B cell (primary cell): ENCODE results near the gene UBA7. TPM values are rescaled to one million over a fixed set of nuclear protein-coding genes. Genes with fewer than 3 reads are reported as not detected.

Experiments
- ATAC-seq: fragments of 200-7000 bp; cut with Tn5 transposase; one replicate; pipeline ENCODE4 v1.10.0; 2021; ENCODE audit warnings: low read depth, mild to moderate bottlenecking, moderate number of reproducible peaks, moderate library complexity
- CTCF ChIA-PET: fragments of 350-600 bp; sonication (Branson Sonifier 250); formaldehyde crosslinking; loops from one replicate; lab custom pipeline; 2021; ENCODE audit warnings: antibody characterized with exemption, inconsistent platforms; lab: Charles Lee
- POLR2A ChIA-PET: fragments of 350-600 bp; sonication (Branson Sonifier 250); formaldehyde crosslinking; loops from one replicate; lab custom pipeline; 2021; ENCODE audit warnings: antibody characterized with exemption; lab: Charles Lee
- DNase-seq: peaks from one replicate; pipeline ENCODE4 v3.0.0; 2013
- H2AFZ ChIP-seq: 2 replicates; pipeline ENCODE4 v1.6.1; 2012; ENCODE audit warnings: mild to moderate bottlenecking, low read depth, low read length; ENCODE audit not compliant: insufficient read depth, poor library complexity, severe bottlenecking
- H3K27ac ChIP-seq, 2 donors: 1 replicate in 1 of 2; 2 replicates in 1 of 2; pipeline ENCODE4 v1.5.1; 2012 to 2013; ENCODE audit warnings: low read length in 2 of 2, mild to moderate bottlenecking in 2 of 2, moderate library complexity in 1 of 2
- H3K27me3 ChIP-seq, 4 experiments: fragments of 200-600 bp in 1 of 4; sonication (generic) in 1 of 4; replicated peaks in 1 of 4; 1 replicate in 2 of 4; 2 replicates in 2 of 4; pipeline versions ENCODE4 v1.6.1 to v1.7.0; 2013 to 2016; ENCODE audit warnings: low read length in 3 of 4, mild to moderate bottlenecking in 2 of 4, mixed read lengths in 1 of 4, moderate library complexity in 1 of 4; ENCODE audit not compliant: insufficient read depth in 4 of 4, control insufficient read depth in 3 of 4; ENCODE audit errors: control extremely low read depth in 1 of 4
- H3K36me3 ChIP-seq, 2 experiments: replicated peaks in 1 of 2; 1 replicate in 1 of 2; 2 replicates in 1 of 2; pipeline versions ENCODE4 v1.6.1 to v1.7.1; 2013; ENCODE audit warnings: low read length in 1 of 2; ENCODE audit not compliant: insufficient read depth in 2 of 2, control insufficient read depth in 1 of 2; ENCODE audit errors: control extremely low read depth in 1 of 2, extremely low read depth in 1 of 2
- H3K4me1 ChIP-seq, 2 donors: fragments of 200-600 bp in 1 of 2; sonication (generic) in 1 of 2; 1 replicate in 1 of 2; 2 replicates in 1 of 2; pipeline versions ENCODE4 v1.5.1 to v1.6.1; 2013 to 2017; ENCODE audit warnings: low read length in 2 of 2; ENCODE audit not compliant: control insufficient read depth in 2 of 2, insufficient read depth in 2 of 2
- H3K4me2 ChIP-seq: replicated peaks from 2 replicates; pipeline ENCODE3; 2012; ENCODE audit warnings: mild to moderate bottlenecking, low read depth, low read length; ENCODE audit not compliant: poor library complexity, severe bottlenecking
- H3K4me3 ChIP-seq, 5 experiments: fragments of 200-600 bp in 1 of 5; sonication (generic) in 1 of 5; 1 replicate in 3 of 5; 2 replicates in 2 of 5; pipeline versions ENCODE4 v1.5.1 to v1.7.0; 2011 to 2016; ENCODE audit warnings: low read length in 4 of 5, mild to moderate bottlenecking in 4 of 5, low read depth in 2 of 5, control low read depth in 1 of 5, moderate library complexity in 1 of 5; ENCODE audit not compliant: insufficient read depth in 1 of 5; ENCODE audit errors: control extremely low read depth in 1 of 5, extremely low read depth in 1 of 5
- H3K79me2 ChIP-seq: fragments of 200-600 bp; sonication (generic); one replicate; pipeline ENCODE4 v1.6.0; 2016; ENCODE audit warnings: low read length; ENCODE audit not compliant: control insufficient read depth, insufficient read depth
- H3K9ac ChIP-seq: fragments of 200-600 bp; sonication (generic); 2 replicates; pipeline ENCODE4 v1.6.1; 2017; ENCODE audit warnings: mild to moderate bottlenecking, low read length, moderate library complexity
- H3K9me3 ChIP-seq, 3 donors: one replicate each; pipeline versions ENCODE4 v1.6.1 to v1.7.1; 2013; ENCODE audit warnings: low read length in 2 of 3; ENCODE audit not compliant: control insufficient read depth in 2 of 3, insufficient read depth in 1 of 3; ENCODE audit errors: control extremely low read depth in 1 of 3
- H4K20me1 ChIP-seq: 2 replicates; pipeline ENCODE4 v1.6.0; 2012; ENCODE audit warnings: mild to moderate bottlenecking, low read length; ENCODE audit not compliant: insufficient read depth, control insufficient read depth, poor library complexity, severe bottlenecking
- H3K27ac Mint-ChIP-seq: one replicate; pipeline ENCODE4 v1.8.0; 2021; ENCODE audit warnings: mixed read lengths
- H3K27me3 Mint-ChIP-seq: one replicate; pipeline ENCODE4 v1.8.0; 2021; ENCODE audit warnings: mixed read lengths
- H3K4me1 Mint-ChIP-seq: one replicate; pipeline ENCODE4 v1.8.0; 2021; ENCODE audit warnings: mixed read lengths
- H3K4me3 Mint-ChIP-seq: one replicate; pipeline ENCODE4 v1.8.0; 2021; ENCODE audit warnings: mixed read lengths
- H3K9me3 Mint-ChIP-seq: one replicate; pipeline ENCODE4 v1.8.0; 2022; ENCODE audit warnings: mixed read lengths; ENCODE audit not compliant: insufficient read depth
- EZH2 ChIP-seq: IDR thresholded peaks from 2 replicates; pipeline ENCODE4 v1.6.1; 2012; ENCODE audit warnings: borderline replicate concordance, low read depth, mild to moderate bottlenecking, moderate library complexity, low read length; ENCODE audit not compliant: insufficient read depth, poor library complexity, severe bottlenecking
- WGBS: methylation state at CpG from one replicate; pipeline ENCODE4 v1.1.5; 2013; ENCODE audit warnings: missing lambda C conversion rate; ENCODE audit not compliant: insufficient coverage; 5-methylcytosine and 5-hydroxymethylcytosine counted together
- intact Hi-C: fragments of 100-400 bp; cut with micrococcal nuclease; formaldehyde crosslinking; loops from one replicate; pipeline ENCODE4 v1.10.0; 2022
- polyA plus RNA-seq: library from polyadenylated mRNA; depleted of rRNA; stranded (reverse); fragments of >200 nt; gene quantifications from 2 replicates; pipeline ENCODE4 v1.2.3, GENCODE V29; 2012
- total RNA-seq, 2 donors: library from RNA; stranded (reverse); fragments of 120-200 nt in 1 of 2; gene quantifications; 1 replicate in 1 of 2; 2 replicates in 1 of 2; pipeline versions ENCODE4 v1.2.3 to v1.2.4, GENCODE V29; 2013 to 2022
- TF ChIP-seq, protein P1 (sequence below): fragments of 200-600 bp; IDR thresholded peaks from one replicate; pipeline ENCODE4 v1.8.0; 2022; ENCODE audit warnings: antibody characterized with exemption, mild to moderate bottlenecking

The UBA7 gene
- total and polyA plus RNA-seq, 2 donors (not counting 1 experiment from before 2014, with no cell fraction given): 418 to 943 TPM

DNA sequence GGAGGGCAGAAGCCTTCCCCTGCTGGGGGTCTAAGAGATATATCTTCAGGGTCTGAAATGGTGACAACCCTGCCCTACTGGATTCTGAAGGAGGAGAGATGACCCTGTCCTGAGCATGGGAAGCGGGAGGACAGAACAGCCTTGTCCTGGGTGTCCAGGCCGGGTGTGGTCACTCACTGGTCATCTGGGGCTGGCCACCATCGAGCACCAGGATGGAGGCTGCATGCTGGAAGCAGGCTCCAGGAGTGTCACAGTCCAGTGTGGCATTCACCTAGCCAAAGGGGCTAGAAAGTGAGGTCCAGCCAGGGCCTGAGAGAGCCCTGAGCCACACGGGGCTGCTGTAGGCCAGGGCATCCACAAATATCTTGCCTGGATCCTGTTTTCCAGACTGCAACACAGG, 19.3 kb downstream of the UBA7 start:
- DNase-seq: no peak
- Histone ChIP-seq H3K4me1 (peaks cover 0 to 8% of the 10 kb centered on the region in 2 donors), H3K27ac (no peak overlapping the region), H3K27me3 (peaks cover 0 to 3% (median 0%) of the 10 kb centered on the region in 4 experiments), H4K20me1 (no peaks in the 10 kb centered on the region), H2AFZ (no peak overlapping the region), H3K4me2 (no peak overlapping the region), H3K36me3 (no peaks in the 10 kb centered on the region), H3K9me3 (no peaks in the 10 kb centered on the region), H3K79me2 (no peaks in the 10 kb centered on the region), H3K4me3 (no peak overlapping the region), H3K9ac (no peak overlapping the region)
- intact Hi-C loops: no loop called here
- CTCF ChIA-PET: no interaction called here
- POLR2A ChIA-PET: interaction anchor here (0.6 kb wide), 1 partner anchor 20 kb away, joined by 7 read pairs; no protein-coding TSS in a partner anchor
- ATAC-seq: no peak
- no peak overlapping the region for H3K27ac Mint-ChIP-seq
- H3K27me3 Mint-ChIP-seq: no peaks in the 10 kb centered on the region
- H3K4me3 Mint-ChIP-seq: no peak overlapping the region
- TF ChIP-seq, protein P1, sequence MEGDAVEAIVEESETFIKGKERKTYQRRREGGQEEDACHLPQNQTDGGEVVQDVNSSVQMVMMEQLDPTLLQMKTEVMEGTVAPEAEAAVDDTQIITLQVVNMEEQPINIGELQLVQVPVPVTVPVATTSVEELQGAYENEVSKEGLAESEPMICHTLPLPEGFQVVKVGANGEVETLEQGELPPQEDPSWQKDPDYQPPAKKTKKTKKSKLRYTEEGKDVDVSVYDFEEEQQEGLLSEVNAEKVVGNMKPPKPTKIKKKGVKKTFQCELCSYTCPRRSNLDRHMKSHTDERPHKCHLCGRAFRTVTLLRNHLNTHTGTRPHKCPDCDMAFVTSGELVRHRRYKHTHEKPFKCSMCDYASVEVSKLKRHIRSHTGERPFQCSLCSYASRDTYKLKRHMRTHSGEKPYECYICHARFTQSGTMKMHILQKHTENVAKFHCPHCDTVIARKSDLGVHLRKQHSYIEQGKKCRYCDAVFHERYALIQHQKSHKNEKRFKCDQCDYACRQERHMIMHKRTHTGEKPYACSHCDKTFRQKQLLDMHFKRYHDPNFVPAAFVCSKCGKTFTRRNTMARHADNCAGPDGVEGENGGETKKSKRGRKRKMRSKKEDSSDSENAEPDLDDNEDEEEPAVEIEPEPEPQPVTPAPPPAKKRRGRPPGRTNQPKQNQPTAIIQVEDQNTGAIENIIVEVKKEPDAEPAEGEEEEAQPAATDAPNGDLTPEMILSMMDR: no peak
- TF ChIP-seq EZH2: no peak
- peaks cover 5% of the 10 kb centered on the region for H3K4me1 Mint-ChIP-seq
- H3K9me3 Mint-ChIP-seq: no peaks in the 10 kb centered on the region
- WGBS: 78% methylated on average over 4 of the region's 4 CpGs

DNA sequence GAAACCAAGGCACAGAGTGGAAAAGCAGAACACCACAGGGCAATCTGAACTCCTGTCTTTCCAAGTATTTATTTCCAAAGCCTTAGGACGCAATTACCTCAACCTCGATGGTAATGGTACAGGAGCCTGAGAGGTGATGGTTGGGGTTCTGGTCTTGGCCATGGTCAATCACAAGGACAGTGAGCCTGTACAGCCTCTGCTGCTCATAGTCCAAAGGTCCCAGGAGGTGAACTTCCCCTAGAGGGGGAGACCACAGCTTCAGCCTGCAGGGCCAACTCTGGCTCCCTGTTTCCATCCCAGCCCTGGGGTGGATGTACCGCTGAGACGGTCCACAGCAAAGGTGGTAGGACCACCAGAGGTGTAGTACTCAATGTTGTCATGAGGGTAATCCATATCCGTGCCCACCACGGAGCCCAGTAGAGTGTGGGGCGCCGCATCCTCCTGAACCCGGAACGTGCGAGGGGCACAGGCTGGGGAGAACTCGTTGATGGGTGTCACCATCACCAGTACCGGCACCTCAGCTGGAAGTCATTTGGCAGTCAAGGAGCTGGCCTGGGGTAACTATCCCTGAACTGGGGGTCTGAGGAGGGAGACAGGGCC, 20.2 kb downstream of the UBA7 start:
- Mint-ChIP-seq H3K27me3 (no peaks in the 10 kb centered on the region), H3K27ac (no peak overlapping the region), H3K4me1 (peaks cover 5% of the 10 kb centered on the region), H3K9me3 (no peaks in the 10 kb centered on the region), H3K4me3 (no peak overlapping the region)
- H3K4me3 ChIP-seq: no peak overlapping the region
- no peaks in the 10 kb centered on the region for H3K36me3 ChIP-seq
- DNase-seq (no peak), ATAC-seq (no peak)
- intact Hi-C loops: no loop called here
- no peaks in the 10 kb centered on the region for H3K79me2 ChIP-seq
- H3K4me2 ChIP-seq: no peak overlapping the region
- ChIA-PET CTCF (no interaction called here), POLR2A (interaction anchor here (0.6 kb wide), 1 partner anchor 21 kb away, joined by 7 read pairs; no protein-coding TSS in a partner anchor)
- no peak for TF ChIP-seq EZH2
- TF ChIP-seq, protein P1: no peak
- no peaks in the 10 kb centered on the region for H3K9me3 ChIP-seq
- no peak overlapping the region for H3K9ac ChIP-seq
- WGBS: 94% methylated on average over 10 of the region's 13 CpGs
- H3K27me3 ChIP-seq: no peaks in the 10 kb centered on the region
- H2AFZ ChIP-seq: no peak overlapping the region
- no peaks in the 10 kb centered on the region for H4K20me1 ChIP-seq
- H3K4me1 ChIP-seq: peaks cover 0 to 8% of the 10 kb centered on the region in 2 donors
- H3K27ac ChIP-seq: no peak overlapping the region
